NCI-H1417 (cell line): ENCODE results near the gene SLC10A6.
A peak's percentile ranks its signal among the peaks of the same experiment; 100 is the strongest.
"Not testable (repeated sequence)": the region's sequence is repeated elsewhere in the genome, so short reads cannot be mapped to it uniquely, and the experiment has no call there.

Source experiments
- DNase-seq, 3 experiments: peaks; one replicate each; lab custom pipeline; 2025; lab: John Stamatoyannopoulos, UW

Gene SLC10A6, protein sequence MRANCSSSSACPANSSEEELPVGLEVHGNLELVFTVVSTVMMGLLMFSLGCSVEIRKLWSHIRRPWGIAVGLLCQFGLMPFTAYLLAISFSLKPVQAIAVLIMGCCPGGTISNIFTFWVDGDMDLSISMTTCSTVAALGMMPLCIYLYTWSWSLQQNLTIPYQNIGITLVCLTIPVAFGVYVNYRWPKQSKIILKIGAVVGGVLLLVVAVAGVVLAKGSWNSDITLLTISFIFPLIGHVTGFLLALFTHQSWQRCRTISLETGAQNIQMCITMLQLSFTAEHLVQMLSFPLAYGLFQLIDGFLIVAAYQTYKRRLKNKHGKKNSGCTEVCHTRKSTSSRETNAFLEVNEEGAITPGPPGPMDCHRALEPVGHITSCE

DNA sequence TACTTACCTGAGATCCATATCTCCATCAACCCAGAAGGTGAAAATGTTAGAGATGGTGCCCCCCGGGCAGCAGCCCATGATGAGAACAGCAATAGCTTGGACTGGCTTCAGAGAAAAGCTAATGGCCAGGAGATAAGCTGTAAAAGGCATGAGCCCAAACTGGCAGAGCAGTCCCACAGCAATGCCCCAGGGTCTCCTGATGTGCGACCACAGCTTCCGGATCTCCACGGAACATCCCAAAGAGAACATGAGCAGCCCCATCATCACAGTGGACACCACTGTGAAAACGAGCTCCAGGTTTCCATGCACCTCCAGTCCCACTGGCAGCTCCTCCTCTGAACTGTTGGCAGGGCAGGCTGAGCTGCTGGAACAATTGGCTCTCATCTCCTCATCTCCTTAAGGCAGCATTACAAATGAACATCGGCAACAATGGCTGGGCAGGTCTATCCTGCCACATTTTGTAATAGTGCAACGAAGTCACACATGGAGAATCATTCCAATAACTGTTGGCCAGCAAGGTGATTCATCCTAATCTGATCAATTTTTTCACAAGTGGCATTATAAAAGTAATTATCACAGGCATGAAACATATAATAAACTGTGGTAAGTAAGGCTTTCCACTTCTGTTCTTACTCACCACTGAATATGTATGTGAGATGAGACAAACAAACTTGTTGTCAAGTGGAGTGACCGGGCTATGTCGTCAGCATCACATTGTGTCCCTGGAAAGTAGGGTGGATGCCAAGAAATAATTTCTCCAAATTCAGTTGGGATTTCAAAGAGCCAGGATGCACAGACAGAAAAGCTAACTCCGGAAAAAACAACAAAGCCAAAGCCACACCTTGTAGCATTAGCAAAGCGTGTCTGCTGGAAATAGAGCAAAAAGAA is at the start of gene SLC10A6:
SLC10A6 (minus strand) TSS at position 653 of the 888 bp plus-strand sequence; CDS start at position 384, 269 bp downstream.
- DNase-seq, result no peak

DNA sequence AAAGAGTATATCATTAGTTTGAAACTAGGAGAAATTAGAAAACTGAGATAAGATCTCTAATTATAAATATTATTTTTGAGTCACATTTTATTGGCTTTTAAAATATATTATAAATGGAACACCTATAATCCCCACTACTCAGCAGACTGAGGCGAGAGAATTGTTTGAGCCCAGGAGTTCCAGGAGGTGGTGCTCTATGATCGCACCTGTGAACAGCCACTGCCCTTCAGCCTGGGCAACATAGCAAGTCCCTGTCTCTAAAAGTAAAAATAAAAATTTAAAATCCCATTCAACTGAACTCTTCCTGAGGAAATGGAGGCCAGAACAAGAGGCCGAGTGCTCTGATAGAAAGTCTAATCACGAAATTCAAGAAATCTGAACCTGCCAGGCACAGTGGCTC is 49.4 kb upstream of the SLC10A6 start:
- no peak for DNase-seq

DNA sequence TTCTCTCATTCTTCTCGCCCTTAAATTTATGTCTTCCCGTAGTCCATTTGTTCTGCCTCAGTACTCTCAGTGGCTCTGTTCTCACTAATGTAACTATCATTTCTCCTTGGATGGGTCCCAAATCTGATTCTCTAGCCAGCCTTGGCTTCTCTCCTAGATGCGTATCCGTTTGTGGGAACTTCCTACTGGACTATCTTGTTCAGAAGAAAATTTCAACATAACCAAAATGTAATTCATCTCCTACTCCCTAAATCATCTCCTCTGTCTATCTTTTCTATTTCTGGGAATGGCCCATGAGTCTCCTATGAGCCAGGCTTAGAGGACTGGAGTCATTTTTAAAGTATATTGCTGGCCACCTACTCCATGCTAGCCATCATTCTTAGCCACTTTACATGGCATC is 47.4 kb upstream of the SLC10A6 start:
- DNase-seq, result no peak

DNA sequence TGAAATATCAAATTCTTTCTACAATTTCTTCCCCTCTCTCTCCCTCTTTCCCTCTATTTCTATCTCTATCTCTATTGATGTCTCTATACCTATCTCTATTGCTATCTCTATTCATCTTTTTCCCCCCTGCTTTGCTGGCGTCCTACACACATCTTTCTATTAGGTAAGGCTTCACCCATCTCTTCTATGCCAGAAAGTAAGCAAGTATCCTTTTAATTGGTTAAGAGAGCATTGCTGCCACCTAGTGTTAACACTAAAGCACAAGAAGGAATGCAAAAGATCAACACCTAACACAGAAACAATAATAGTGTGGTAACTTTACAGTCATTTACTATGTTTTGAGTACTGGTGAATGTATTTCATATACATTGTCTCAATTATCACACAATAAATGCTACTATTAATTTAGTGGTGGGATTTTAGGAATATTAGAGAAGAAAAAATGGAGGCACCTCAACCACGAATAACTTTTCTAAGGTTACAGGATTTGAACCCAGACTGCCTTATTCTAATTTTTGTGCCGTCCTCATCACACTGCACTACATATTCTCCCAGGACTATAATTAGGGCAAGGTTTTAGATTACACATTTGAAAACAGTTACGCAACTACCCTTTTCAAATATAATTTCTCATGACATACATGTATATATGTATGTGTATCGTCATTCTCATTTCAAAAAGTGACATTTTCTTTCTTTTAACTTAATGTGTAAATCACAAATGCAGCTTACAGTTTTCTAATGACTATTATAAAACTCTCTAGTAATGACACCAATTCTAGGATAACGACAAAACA is 46.7 kb upstream of the SLC10A6 start:
- DNase-seq, result peak; percentile 40 to 84 (median 80)

DNA sequence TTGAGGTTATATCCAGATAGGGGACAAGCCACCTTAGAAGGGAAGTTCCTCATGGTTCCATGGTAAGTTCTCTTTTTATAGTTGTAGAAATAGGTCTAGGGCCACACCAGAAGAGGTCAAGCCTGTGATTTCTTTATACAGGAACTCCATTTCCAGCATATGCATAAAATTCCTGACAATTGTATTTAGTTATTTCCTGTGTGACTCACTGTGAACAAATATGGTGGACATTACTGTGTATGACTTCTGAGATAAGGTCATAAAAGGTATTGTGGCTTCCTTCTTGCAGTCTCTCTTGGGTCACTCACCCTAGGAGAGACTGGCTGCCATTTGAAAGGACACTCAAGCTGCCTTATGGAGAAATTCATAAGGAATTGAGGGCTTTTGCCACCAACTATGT is 45.3 kb upstream of the SLC10A6 start:
- no peak for DNase-seq

DNA sequence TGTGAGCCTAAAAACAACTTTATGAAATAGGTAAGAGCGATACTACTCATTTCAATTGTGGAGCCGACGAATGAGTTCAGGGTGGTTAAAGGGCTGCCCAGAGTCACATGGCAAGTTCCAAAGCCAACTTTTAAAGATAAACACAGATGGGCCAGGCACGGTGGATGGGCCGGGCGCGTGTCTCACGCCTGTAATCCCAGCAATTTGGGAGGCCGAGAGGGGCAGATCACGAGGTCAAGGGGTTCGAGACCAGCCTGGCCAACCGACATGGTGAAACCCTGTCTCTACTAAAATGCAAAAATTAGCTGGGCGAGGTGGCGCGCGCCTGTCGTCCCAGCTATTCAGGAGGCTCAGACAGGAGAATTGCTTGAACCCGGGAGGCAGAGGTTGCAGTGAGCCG is 44.0 kb upstream of the SLC10A6 start:
- DNase-seq, result no peak

DNA sequence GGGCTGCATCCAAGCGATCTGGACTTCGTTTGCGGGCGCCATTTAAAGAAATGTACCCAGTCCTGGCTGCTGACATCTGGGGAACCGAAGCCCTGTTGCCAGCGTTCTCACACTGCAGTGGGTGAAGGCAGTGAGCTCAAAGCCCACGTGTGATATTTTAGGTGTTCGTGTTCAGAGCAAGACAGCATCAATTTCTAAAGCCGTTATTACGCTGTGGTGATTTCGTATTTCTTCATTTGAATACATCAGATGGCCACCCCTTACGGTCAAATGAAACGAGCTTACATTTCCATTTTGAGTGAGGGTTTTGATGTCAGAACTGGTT is 43.4 kb upstream of the SLC10A6 start:
- no peak for DNase-seq

DNA sequence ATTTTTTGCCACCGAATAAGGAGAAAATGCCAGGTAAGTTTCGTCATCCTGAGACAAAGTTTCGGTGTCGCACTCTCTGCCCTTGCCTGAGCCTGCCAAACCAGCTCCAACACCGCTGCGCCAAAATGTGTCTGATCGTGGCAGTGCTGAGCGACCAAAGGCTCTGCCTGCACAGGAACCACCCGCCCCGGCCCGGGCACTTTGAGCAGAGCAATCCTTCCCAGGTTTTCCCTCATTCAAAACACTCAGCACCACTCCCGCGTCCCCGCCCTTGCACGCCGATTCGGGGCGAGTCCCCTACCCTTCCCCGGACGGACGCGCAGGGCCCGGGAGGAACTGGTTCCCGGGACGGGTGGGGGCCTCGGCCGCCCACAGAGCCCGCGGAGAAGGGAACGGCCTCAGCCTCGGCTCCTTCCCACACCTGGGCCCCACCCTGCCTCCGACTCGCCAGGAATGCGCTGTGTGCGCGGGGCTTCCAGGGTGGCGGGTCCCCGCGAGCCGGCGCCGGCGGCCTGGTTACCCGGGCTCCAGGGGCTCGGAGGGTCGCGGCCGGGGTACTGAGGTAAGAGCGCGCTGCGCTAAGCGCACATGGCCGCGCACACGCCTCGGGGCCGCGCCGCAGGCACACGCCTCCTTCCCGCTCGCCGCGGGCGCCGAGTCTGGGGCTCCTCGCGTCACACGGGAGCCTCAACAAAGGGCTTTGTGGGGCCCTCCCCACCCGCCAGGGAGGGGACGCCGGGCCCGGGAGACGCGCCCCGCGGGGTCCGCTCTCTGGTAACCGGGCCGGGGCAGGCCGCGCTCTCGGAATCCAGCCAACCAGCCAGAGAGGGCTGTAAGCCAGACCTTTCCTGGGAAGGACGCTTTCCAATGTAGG is 42.8 kb upstream of the SLC10A6 start, which contains the start of gene C4orf36:
C4orf36 (minus strand) TSS at position 661 of the 874 bp plus-strand sequence. CDS start 902 bp downstream, outside the sequence.
- peak; percentile 71 to 89 (median 87) for DNase-seq

DNA sequence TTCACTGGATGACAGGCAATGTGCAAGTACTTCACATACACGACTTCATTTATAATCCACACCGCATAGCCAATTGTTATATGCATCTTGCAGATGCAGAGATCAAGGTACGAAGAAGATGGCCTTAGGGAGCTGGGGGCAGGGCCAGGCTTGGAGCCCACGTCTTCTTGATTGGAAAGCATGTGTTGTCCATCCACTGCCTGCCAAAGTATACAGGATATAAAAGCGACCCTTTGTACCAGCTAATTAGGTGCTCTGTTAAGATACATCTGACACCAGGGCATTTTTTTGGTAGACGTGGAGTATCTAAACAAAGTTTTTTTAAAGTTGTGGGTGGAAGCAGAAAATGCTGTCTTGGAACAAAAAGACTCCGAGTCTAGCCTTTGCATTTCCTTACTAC is 41.6 kb upstream of the SLC10A6 start:
- no peak for DNase-seq

DNA sequence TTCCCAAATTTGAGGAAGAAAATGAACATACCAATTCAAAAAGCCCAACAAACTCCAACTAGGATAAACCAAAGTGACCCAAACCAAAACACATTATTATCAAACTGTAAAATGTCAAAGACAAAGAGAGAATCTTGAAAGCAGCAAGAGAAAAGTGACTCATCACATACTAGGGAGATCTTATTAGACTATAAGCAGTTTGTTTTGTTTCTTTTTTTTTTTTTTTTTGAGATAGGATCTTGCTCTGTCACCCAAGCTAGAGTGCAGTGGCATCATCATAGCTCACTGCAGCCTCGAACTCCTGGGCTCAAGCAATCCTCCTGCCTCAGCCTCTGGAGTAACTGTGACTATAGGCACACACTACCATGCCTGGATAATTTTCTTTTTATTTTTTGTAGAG is 30.5 kb upstream of the SLC10A6 start:
- no peak for DNase-seq

DNA sequence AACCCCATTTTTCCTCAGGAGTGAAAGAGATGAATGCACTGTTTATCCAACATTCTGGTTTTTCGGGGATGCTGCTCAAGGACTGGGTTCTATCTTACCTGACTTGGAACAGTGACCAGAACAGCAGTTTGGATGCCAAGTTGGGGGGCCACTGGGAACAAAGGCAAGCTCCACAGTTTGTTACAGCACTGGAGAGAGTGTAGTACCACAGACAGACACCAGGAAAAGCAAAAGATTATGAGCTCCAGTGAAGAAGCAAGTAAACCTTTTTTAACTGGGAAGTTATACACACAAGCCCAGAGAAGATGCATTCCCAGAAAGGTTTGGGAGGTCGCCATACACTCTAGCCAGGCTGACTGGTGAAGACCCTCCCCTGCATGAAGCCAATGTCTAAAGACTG is 29.5 kb upstream of the SLC10A6 start:
- no peak for DNase-seq

DNA sequence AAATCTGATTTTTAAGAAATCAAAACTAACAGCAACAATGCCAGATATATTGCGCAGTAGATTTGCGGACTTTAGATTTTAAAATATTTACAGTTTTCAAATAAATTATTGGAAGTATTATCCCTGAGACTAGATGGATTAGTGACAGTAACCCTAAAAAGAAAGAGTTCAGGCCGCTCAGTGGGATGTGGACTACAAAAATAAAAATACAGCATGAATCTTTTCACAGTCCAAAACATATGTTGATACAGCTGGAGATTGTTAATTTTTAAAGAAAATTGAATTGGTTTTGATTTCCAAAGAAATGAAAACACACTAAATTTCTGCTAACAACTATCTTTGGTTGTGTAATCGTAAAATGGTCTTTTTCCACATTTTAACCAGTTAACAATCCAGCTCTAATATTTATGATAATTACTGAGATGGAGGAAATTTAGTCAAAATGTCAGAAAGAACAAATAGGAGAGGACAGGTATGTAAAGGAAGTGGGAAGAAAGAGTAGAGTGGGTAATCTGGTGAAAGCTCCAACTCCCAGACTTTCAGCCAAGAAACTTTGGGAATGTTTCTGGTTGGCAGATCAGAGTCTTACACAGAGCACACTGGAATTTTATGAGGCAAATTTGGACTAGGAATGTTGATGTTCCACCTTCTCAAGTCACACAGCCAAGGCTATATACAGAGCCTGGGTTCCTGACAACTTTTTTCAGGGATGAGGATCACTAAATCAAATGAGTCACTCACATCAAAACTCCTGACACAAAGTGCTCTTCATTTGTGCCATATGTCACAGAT is 27.9 kb upstream of the SLC10A6 start:
- DNase-seq, result no peak

DNA sequence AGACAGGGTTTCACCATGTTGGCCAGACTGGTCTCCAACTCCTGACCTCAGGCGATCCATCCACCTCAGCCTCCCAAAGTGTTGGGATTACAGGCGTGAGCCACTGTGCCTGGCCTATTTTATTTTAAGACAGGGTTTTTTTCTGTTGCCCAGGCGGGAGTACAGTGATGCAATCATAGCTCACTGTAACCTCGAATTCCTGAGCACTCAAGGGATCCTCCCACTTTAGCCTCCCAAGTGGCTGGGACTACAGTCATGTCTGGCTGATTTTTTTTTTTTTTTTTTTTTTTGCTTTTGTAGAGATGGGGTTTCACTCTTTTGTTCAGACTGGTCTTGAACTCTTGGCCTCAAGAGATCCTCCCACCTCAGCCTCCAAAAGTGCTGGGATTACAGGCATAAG is 26.3 kb upstream of the SLC10A6 start:
- DNase-seq, result not testable (repeated sequence)

DNA sequence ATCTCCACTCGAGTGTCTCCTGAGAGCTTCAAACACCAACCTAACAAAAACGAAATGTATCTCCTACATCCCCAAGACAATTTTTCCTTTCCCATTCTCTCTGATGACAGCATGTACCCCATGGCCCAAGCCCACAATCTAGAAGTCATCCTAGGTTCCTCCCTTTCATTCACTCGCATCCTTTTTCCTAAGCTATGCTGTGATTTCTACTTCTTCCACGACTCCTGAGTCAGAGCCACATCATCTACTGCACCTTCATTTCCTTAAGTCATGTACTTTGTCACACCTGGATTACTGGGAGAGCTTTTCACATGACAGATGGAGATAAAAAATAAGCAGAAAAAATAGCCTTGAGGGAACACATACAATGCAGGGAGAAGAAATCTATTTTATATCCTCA is 23.0 kb upstream of the SLC10A6 start:
- DNase-seq, result no peak

DNA sequence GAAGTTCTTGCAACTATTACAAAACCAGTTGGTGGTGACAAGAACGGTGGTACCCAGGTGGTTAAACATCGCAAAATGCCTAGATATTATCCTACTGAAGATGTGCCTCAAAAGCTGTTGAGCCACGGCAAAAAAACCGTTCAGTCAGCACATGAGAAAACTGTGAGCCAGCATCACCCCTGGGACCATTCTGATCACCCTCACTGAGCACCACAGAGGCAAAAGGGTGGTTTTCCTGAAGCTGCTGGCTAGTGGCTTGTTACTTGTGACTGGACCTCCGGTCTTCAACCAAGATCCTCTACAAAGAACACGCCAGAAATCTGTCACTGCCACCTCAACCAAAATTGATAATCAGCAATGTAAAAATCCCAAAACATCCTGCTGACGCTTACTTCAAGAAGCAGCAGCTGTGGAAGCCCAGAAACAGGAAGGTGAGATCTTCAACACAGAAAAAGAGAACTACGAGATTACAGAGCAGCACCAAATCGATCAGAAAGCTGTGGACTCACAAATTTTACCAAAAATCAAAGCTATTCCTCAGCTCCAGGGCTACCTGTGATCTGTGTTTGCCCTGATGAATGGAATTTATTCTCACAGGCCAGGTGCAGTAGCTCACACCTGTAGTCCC is 21.4 kb upstream of the SLC10A6 start:
- no peak for DNase-seq

DNA sequence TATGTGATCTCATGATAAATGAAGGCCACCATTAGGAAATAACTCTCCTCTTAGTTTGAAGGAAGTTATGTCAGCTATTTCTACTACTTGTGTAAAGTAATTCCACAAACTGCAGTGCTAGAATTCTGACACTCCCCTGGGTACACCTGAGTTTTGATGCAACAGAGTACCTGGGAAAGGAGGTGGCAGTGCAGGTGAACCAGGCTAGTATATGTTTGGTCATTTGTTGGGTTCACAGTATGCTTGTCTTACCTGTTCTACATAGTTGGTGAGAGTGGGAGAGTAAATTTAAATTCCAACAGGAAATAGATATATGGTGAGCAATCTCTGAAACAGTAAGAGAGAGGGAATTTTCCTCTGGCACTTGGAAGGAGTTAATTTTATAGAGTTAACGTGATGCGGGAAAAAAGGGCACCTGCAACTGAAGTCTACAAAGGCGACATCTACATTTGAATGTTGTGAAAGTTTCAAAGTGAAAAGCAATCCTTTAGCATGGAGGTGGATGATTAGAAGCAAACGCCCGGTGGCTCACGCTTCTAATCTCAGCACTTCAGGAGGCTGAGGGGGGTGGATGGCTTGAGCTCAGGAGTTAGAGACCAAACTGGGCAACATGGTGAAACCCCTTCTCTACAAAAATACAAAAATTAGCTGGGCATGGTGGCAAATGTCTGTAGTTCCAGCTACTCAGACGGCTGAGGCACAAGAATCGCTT is 8.3 kb upstream of the SLC10A6 start:
- DNase-seq, result peak in 1 of 3 experiments; percentile 46

DNA sequence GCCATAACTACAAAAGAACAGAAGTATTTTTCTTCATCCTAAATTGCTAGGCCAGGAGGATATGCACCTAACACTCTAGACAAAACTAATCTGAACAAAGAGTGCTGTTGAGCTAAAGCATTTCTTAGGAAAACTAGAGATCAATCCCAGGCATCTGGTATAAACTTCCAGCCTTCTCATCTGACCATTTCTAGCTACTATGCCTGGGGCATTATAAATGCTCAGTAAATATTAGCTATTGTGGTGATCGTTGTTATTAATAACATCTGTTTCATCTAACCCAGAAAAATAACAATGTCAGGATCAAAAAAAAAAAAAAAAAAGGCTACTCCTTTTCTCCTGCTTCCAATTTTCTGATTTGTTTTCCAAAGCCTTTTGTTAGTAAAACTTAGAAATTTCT is 7.7 kb upstream of the SLC10A6 start:
- DNase-seq, result peak in 1 of 3 experiments; percentile 50

DNA sequence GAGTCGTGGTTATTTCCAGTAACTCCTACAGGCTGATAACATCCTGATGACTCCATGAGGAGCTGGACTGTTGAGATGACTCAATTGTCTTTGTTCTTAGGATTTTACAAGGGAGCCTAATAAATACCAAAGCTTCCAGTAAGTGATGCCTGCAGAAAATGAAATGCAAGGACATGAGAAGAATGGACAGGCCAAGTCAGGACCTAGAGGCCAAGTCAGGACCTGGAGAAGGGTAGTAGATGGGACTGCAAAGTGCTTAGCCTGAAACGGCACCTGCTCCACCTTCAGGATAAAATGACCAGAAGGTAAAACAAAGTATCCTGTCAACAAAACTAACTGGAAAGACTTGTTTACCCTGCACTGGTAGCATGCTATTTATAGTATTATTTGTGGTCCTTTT is 6.4 kb upstream of the SLC10A6 start:
- DNase-seq, result peak in 1 of 3 experiments; percentile 30

DNA sequence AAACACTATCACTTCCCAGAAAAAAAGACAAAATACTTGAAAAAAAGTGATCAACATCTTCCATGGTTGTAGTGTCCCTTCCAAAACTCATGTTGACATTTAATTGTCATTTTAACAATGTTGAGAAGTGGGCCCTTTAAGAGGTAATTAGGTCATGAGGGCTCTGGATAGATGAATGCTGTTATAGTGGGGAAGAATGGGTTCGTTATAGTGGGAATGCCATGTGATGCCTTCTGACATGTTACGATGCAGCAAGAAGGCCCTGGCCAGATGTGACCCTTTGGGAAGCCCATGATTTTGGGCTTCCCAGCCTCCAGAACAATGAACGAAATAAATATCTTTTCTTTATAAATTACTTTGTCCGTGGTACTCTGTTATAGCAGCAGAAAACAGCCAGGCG is 4.0 kb upstream of the SLC10A6 start:
- DNase-seq, result no peak
